HepG2 (cell line): Measurements from ENCODE around the gene OR10H2. TPM values are rescaled to one million over a fixed set of nuclear protein-coding genes. Genes with fewer than 3 reads are reported as not detected.

ENCODE experiments used
- ATAC-seq: fragments of 200-7000 bp; cut with Tn5 transposase; 3 replicates; pipeline ENCODE4 v1.9.1; 2020; ENCODE audit warnings: mild to moderate bottlenecking, moderate library complexity
- BruUV-seq: library from RNA; stranded (reverse); fragments of 400-500 nt; replicated peaks from 2 replicates; lab custom pipeline; 2021; lab: Mats Ljungman, UMichigan
- CTCF ChIA-PET: fragments of 300-600 bp; formaldehyde crosslinking; extraction: SDS; loops from one replicate; lab custom pipeline; 2021; ENCODE audit warnings: low total read pairs, inconsistent platforms, low intra/inter-chr PET ratio; lab: Yijun Ruan, JAX
- POLR2A ChIA-PET: fragments of 350-600 bp; sonication (Branson Sonifier 250); formaldehyde crosslinking; loops from one replicate; lab custom pipeline; 2020; ENCODE audit warnings: antibody characterized with exemption, inconsistent platforms; lab: Yijun Ruan, JAX
- DNase-seq: peaks from one replicate; pipeline ENCODE4 v3.0.0-alpha.2; 2015; ENCODE audit warnings: low spot score
- FAIRE-seq: peaks from 3 replicates; lab custom pipeline; 2011; peaks lifted over from hg19 to GRCh38; lab: Jason Lieb, UNC
- H2AFZ ChIP-seq: one replicate; pipeline ENCODE4 v1.6.1; 2011; ENCODE audit warnings: low read length, inconsistent platforms
- H3K27ac ChIP-seq: fragments of 300-600 bp; 3 replicates; pipeline ENCODE4 v1.8.0; 2011; ENCODE audit warnings: mixed run types, mild to moderate bottlenecking, mixed read lengths, low read length, inconsistent platforms; ENCODE audit not compliant: insufficient read depth; ENCODE audit errors: extremely low read length
- H3K27me3 ChIP-seq, 2 experiments: fragments of 200-600 bp in 1 of 2; 2 replicates in 1 of 2; 3 replicates in 1 of 2; pipeline versions ENCODE4 v1.6.0 to v1.8.0; 2011; ENCODE audit warnings: low read length in 2 of 2, mild to moderate bottlenecking in 2 of 2, moderate library complexity in 2 of 2, inconsistent platforms in 1 of 2; ENCODE audit not compliant: insufficient read depth in 2 of 2, control insufficient read depth in 1 of 2
- H3K36me3 ChIP-seq, 2 experiments: fragments of 200-600 bp in 1 of 2; replicated peaks in 1 of 2; 2 replicates in 1 of 2; 3 replicates in 1 of 2; pipeline versions ENCODE4 v1.5.1 to v1.8.0; 2011; ENCODE audit warnings: low read length in 2 of 2, inconsistent platforms in 1 of 2; ENCODE audit not compliant: insufficient read depth in 2 of 2, control insufficient read depth in 1 of 2
- H3K4me1 ChIP-seq: 2 replicates; pipeline ENCODE4 v1.5.1; 2012; ENCODE audit warnings: low read length, inconsistent platforms; ENCODE audit not compliant: insufficient read depth
- H3K4me2 ChIP-seq: 2 replicates; pipeline ENCODE4 v1.6.0; 2011; ENCODE audit warnings: low read depth, low read length, inconsistent platforms
- H3K4me3 ChIP-seq, 3 experiments: fragments of 200-600 bp in 1 of 3; sonication (generic), shearing (Covaris generic) in 1 of 3; replicated peaks in 1 of 3; 2 replicates each; pipeline ENCODE4 v1.5.1; 2011 to 2016; ENCODE audit warnings: low read length in 3 of 3, inconsistent platforms in 2 of 3, low read depth in 2 of 3, mild to moderate bottlenecking in 2 of 3, control low read depth in 1 of 3, mixed read lengths in 1 of 3; ENCODE audit not compliant: insufficient read depth in 1 of 3
- H3K79me2 ChIP-seq: one replicate; pipeline ENCODE4 v1.6.1; 2011; ENCODE audit warnings: low read length, inconsistent platforms; ENCODE audit not compliant: insufficient read depth
- H3K9ac ChIP-seq: 2 replicates; pipeline ENCODE4 v1.6.0; 2011; ENCODE audit warnings: mild to moderate bottlenecking, low read depth, low read length, inconsistent platforms; ENCODE audit not compliant: insufficient read depth
- H3K9me3 ChIP-seq: 2 replicates; pipeline ENCODE4 v1.5.1; 2012; ENCODE audit warnings: mild to moderate bottlenecking, low read length
- H4K20me1 ChIP-seq: 2 replicates; pipeline ENCODE4 v1.6.0; 2011; ENCODE audit warnings: inconsistent platforms, mild to moderate bottlenecking, low read length, moderate library complexity; ENCODE audit not compliant: insufficient read depth
- MTA1 ChIP-seq: sonication (generic); formaldehyde crosslinking; IDR thresholded peaks from 2 replicates; pipeline ENCODE4 v1.4.0; 2020; ENCODE audit warnings: missing genetic modification reagents, mild to moderate bottlenecking, borderline replicate concordance
- ZNF12 ChIP-seq: sonication (generic); formaldehyde crosslinking; IDR thresholded peaks from 2 replicates; pipeline ENCODE4 v1.5.0; 2020; ENCODE audit warnings: missing genetic modification reagents
- ZNF121 ChIP-seq: sonication (generic); formaldehyde crosslinking; IDR thresholded peaks from 2 replicates; pipeline ENCODE4 v1.5.0; 2020; ENCODE audit warnings: mild to moderate bottlenecking, missing genetic modification reagents
- ZNF296 ChIP-seq: sonication (generic); formaldehyde crosslinking; conservative IDR thresholded peaks from 2 replicates; pipeline ENCODE4 v1.5.0; 2020; ENCODE audit warnings: mild to moderate bottlenecking, missing genetic modification reagents
- ZNF441 ChIP-seq: sonication (generic); formaldehyde crosslinking; IDR thresholded peaks from 2 replicates; pipeline ENCODE4 v1.7.0; 2021; ENCODE audit warnings: missing genetic modification reagents, borderline replicate concordance
- ZNF768 ChIP-seq: sonication (generic); formaldehyde crosslinking; IDR thresholded peaks from 2 replicates; pipeline ENCODE4 v1.4.0; 2020; ENCODE audit warnings: missing genetic modification reagents
- ZNF800 ChIP-seq: sonication (generic); formaldehyde crosslinking; IDR thresholded peaks from 2 replicates; pipeline ENCODE4 v1.4.0; 2020; ENCODE audit warnings: missing genetic modification reagents
- WGBS: methylation state at CpG from one replicate; pipeline ENCODE4 v1.1.6; 2017; ENCODE audit warnings: low lambda C conversion rate; 5-methylcytosine and 5-hydroxymethylcytosine counted together
- in situ Hi-C: cut with HindIII; loops from 2 replicates; pipeline ENCODE4 v1.10.0; 2017; ENCODE audit warnings: low pct_unique_long_range_greater_than_20kb; ENCODE audit not compliant: extremely low pct_ligation_motif_present
- intact Hi-C: fragments of 100-400 bp; cut with micrococcal nuclease; formaldehyde crosslinking; loops from one replicate; pipeline ENCODE4 v1.10.0; 2022; ENCODE audit not compliant: unreplicated experiment
- polyA plus RNA-seq, 8 experiments: library from polyadenylated mRNA; depleted of rRNA in 3 of 8; stranded (reverse) in 7 of 8; unstranded in 1 of 8; fragments of >200 nt; fragmentation: Illumina TruSeq in 4 of 8; extraction: Trizol in 4 of 8; gene quantifications; 2 replicates each; pipeline versions ENCODE4 v1.2.1 to v1.2.3, GENCODE V29; 2011 to 2016; ENCODE audit warnings: low read depth in 4 of 8, missing spikeins in 1 of 8, mixed read lengths in 1 of 8; ENCODE audit not compliant: insufficient read depth in 1 of 8
- total RNA-seq, 5 experiments: library from RNA; depleted of rRNA; stranded (reverse); fragments of >200 nt; fragmentation: Illumina TruSeq; extraction: Trizol; gene quantifications; 2 replicates each; pipeline ENCODE4 v1.2.3, GENCODE V29; 2016; ENCODE audit warnings: low read depth in 1 of 5

OR10H2 gene
- total and polyA plus RNA-seq, 2 of the 13 experiments (the other 11 are each of a cell fraction or from before 2014, with no cell fraction given): not detected

GRCh38 chr19:15696654-15697194 is 31.1 kb upstream of the OR10H2 start:
- intact Hi-C loops: no loop called here
- Histone ChIP-seq H3K36me3 (peaks cover 2 to 6% of the 10 kb centered on the region in 2 experiments; a peak in 1 of 5 replicates), H4K20me1 (no peaks in the 10 kb centered on the region; the same call in 1 of the 2 replicates), H3K9ac (no peak overlapping the region), H3K4me3 (no peak overlapping the region), H3K27ac (no peak overlapping the region), H2AFZ (no peak overlapping the region), H3K79me2 (no peaks in the 10 kb centered on the region), H3K4me2 (no peak overlapping the region), H3K9me3 (no peaks in the 10 kb centered on the region), H3K27me3 (no peaks in the 10 kb centered on the region; a peak in 1 of 5 replicates), H3K4me1 (peaks cover 6% of the 10 kb centered on the region; the same call in 1 of the 2 replicates)
- DNase-seq (no peak), ATAC-seq (no peak), FAIRE-seq (no peak)
- ChIA-PET CTCF (no interaction called here), POLR2A (no interaction called here)
- no peak for TF ChIP-seq MTA1
- no peak for TF ChIP-seq ZNF800
- no peak for TF ChIP-seq ZNF296 (CRISPR knock-in tag)
- TF ChIP-seq ZNF12 (CRISPR knock-in tag): no peak
- no peak for TF ChIP-seq ZNF121 (CRISPR knock-in tag)
- no peak for TF ChIP-seq ZNF441 (CRISPR knock-in tag)
- TF ChIP-seq ZNF768 (CRISPR knock-in tag): no peak
- WGBS: 98% methylated on average over 12 of the region's 19 CpGs
- in situ Hi-C loops: no loop called here
- no TSS peak for BruUV-seq
